ENCODE measurements around the gene CERS6. TPM values are rescaled to one million over a fixed set of nuclear protein-coding genes. Genes with fewer than 3 reads are reported as not detected.

The CERS6 gene
- total RNA-seq, 1 donor from 2014 or later, result 36.4 TPM

DNA sequence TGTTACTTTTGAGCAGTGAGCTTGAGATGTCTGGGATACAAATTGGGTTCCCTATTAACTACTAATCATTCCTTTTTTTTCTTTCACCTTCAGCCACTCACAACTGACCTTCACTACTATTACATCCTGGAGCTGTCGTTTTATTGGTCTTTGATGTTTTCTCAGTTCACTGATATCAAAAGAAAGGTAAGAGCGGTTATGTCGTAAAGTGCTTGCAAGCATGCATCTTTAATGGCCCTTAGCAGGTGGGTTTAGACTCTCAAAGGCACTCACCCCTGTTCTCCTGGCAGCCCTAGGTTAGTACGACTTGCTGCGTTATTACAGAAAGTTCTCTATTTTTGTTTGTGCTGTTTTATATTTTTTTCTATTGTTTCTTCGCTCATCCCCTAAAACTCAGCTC lies 238.8 kb downstream of the CERS6 start:
- Mint-ChIP-seq H3K4me1 (ENCODE audit: unreplicated experiment) (no peaks in the 10 kb centered on the region), H3K36me3 (ENCODE audit: low read depth, unreplicated experiment) (peaks cover 7% of the 10 kb centered on the region), H3K27ac (ENCODE audit: unreplicated experiment) (no peak overlapping the region), H3K9me3 (ENCODE audit: unreplicated experiment) (no peaks in the 10 kb centered on the region), H3K4me3 (ENCODE audit: unreplicated experiment) (no peak overlapping the region), H3K27me3 (ENCODE audit: unreplicated experiment) (no peaks in the 10 kb centered on the region)
- DNase-seq (ENCODE audit: low spot score), result no peak
- TF ChIP-seq, protein P1, sequence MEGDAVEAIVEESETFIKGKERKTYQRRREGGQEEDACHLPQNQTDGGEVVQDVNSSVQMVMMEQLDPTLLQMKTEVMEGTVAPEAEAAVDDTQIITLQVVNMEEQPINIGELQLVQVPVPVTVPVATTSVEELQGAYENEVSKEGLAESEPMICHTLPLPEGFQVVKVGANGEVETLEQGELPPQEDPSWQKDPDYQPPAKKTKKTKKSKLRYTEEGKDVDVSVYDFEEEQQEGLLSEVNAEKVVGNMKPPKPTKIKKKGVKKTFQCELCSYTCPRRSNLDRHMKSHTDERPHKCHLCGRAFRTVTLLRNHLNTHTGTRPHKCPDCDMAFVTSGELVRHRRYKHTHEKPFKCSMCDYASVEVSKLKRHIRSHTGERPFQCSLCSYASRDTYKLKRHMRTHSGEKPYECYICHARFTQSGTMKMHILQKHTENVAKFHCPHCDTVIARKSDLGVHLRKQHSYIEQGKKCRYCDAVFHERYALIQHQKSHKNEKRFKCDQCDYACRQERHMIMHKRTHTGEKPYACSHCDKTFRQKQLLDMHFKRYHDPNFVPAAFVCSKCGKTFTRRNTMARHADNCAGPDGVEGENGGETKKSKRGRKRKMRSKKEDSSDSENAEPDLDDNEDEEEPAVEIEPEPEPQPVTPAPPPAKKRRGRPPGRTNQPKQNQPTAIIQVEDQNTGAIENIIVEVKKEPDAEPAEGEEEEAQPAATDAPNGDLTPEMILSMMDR (IDR thresholded peaks at IDR 0.05; ENCODE audit: unreplicated experiment), result no peak

DNA sequence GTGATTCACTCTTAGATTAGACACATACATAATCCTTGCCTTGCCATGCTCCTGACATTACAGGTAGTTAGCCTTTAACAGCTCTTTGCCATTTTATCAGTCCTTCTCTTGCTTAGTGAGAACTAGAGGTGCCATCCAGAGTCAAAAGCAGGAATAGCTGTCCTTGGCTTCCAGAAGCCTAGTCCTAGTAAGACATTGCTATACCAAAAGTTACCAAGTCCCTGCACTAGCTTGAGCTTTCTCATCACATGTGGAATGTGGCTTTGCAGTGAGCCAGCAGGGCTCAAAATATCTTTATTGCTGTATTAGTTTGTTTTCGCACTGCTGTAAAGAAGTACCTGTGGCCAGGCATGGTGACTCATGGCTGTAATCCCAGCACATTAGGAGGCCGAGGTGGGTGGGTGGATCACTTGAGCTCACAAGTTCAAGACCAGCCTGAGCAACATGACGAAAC lies 241.6 kb downstream of the CERS6 start:
- DNase-seq (ENCODE audit: low spot score), result no peak
- H3K9me3 Mint-ChIP-seq (ENCODE audit: unreplicated experiment), result no peaks in the 10 kb centered on the region
- H3K36me3 Mint-ChIP-seq (ENCODE audit: low read depth, unreplicated experiment), result peaks cover 7% of the 10 kb centered on the region

DNA sequence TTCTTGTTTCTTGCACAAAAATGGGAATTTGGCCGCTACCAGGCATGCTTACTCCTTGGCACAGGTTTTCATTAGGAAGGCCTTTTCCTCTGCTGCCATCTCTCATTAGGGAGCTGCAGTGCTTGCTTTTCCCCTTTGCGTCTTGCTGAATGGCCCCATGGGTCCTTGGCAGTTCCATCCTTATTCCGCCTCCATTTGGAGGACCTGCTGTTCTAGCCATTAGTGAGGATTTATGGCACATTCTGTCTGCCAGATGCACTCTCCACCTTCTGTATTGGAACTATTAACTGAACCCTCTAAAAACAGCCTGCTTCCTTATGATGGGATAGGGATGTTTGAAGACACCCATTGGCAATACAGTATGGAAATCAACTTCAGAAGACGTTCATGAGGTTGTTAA lies 242.9 kb downstream of the CERS6 start:
- Mint-ChIP-seq H3K4me1 (ENCODE audit: unreplicated experiment) (no peaks in the 10 kb centered on the region), H3K27ac (ENCODE audit: unreplicated experiment) (no peak overlapping the region), H3K4me3 (ENCODE audit: unreplicated experiment) (no peak overlapping the region), H3K27me3 (ENCODE audit: unreplicated experiment) (no peaks in the 10 kb centered on the region), H3K36me3 (ENCODE audit: low read depth, unreplicated experiment) (peaks cover 7% of the 10 kb centered on the region), H3K9me3 (ENCODE audit: unreplicated experiment) (no peaks in the 10 kb centered on the region)
- no peak for DNase-seq (ENCODE audit: low spot score)
- TF ChIP-seq, protein P1 (IDR thresholded peaks at IDR 0.05; ENCODE audit: unreplicated experiment), result no peak

More for the DNA sequence above, 241.6 kb downstream of the CERS6 start:
- Mint-ChIP-seq H3K27me3 (ENCODE audit: unreplicated experiment) (no peaks in the 10 kb centered on the region), H3K27ac (ENCODE audit: unreplicated experiment) (no peak overlapping the region), H3K4me1 (ENCODE audit: unreplicated experiment) (no peaks in the 10 kb centered on the region), H3K4me3 (ENCODE audit: unreplicated experiment) (no peak overlapping the region)
- TF ChIP-seq, protein P1 (IDR thresholded peaks at IDR 0.05; ENCODE audit: unreplicated experiment), result no peak

DNA sequence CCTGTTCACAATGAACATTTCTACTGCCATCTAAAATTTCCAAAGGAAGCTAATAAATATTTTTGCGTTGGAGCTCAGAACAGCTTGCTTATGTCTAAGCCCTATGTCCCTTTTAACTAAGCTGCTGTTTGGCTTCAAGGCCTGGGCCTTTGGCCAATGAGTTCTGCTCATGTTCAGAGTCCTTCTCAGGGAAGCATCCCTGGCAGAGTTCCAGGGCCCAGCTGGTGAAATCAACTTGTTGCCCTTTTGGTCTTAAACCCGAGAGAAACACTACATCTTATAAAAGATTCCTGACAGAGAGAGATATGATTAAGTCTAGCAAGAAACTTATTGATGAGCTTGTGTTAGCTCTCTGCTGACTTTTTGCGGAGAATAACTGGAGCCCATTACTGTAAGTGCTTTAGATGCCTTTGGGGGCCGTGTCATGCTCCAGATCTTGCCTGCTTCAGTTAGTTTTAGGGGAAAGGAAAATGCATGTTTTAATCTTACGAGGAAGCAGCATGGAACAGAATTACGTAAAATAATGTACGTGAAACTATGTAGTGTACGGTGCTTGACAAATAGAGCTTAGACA lies 243.9 kb downstream of the CERS6 start:
- TF ChIP-seq, protein P1 (IDR thresholded peaks at IDR 0.05; ENCODE audit: unreplicated experiment), result no peak
- H3K4me1 Mint-ChIP-seq (ENCODE audit: unreplicated experiment), result peaks cover 7% of the 10 kb centered on the region

DNA sequence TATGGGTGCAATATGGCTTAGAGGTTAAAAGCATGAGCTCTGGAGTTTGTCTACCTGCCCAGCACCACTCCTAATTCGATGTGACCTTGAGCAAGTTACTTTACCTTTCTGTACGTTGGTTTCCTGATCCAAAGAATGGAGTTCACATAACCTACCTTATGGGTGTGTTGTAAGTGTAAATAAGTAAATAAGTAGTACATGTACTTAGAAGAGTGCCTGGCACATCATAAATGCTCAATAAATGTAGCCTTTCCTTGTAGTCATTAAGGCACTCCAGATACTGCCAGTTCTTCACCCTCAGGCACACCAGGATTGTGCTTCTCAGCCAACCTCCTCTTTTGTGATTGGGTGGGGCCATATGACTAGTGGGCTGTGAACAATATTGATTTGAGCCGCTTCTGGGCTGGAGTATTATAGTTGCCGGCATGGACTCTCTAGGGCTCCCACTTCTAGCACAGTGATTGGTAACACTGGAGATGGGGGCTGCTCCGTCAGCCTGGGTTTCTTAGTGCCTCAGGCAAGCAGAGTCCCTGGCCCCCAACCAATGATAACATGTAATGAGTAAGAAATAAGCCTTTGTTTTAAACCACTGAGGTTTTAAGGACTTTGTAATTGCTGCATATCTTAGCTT lies 244.7 kb downstream of the CERS6 start:
- peaks cover 12% of the 10 kb centered on the region for H3K36me3 Mint-ChIP-seq (ENCODE audit: low read depth, unreplicated experiment)
- no peak overlapping the region for H3K27ac Mint-ChIP-seq (ENCODE audit: unreplicated experiment)
- no peak for DNase-seq (ENCODE audit: low spot score)
- H3K27me3 Mint-ChIP-seq (ENCODE audit: unreplicated experiment), result no peaks in the 10 kb centered on the region
- H3K9me3 Mint-ChIP-seq (ENCODE audit: unreplicated experiment), result no peaks in the 10 kb centered on the region
- H3K4me1 Mint-ChIP-seq (ENCODE audit: unreplicated experiment), result peaks cover 11% of the 10 kb centered on the region
- no peak overlapping the region for H3K4me3 Mint-ChIP-seq (ENCODE audit: unreplicated experiment)
- TF ChIP-seq, protein P1 (IDR thresholded peaks at IDR 0.05; ENCODE audit: unreplicated experiment), result no peak

More for the DNA sequence above, 243.9 kb downstream of the CERS6 start:
- no peak for DNase-seq (ENCODE audit: low spot score)
- H3K27ac Mint-ChIP-seq (ENCODE audit: unreplicated experiment), result no peak overlapping the region
- H3K27me3 Mint-ChIP-seq (ENCODE audit: unreplicated experiment), result no peaks in the 10 kb centered on the region
- H3K9me3 Mint-ChIP-seq (ENCODE audit: unreplicated experiment), result no peaks in the 10 kb centered on the region
- H3K36me3 Mint-ChIP-seq (ENCODE audit: low read depth, unreplicated experiment), result peaks cover 10% of the 10 kb centered on the region
- no peak overlapping the region for H3K4me3 Mint-ChIP-seq (ENCODE audit: unreplicated experiment)

Data from endothelial cell (in vitro differentiated cells).